Esophagus squamous epithelium (tissue), 5 donors: ENCODE data around the gene DLG2. TPM values are rescaled to one million over a fixed set of nuclear protein-coding genes. Genes with fewer than 3 reads are reported as not detected.

Experiments used
- DNase-seq: peaks from one replicate; lab custom pipeline; 2025; lab: John Stamatoyannopoulos, UW
- H3K27ac ChIP-seq, 4 donors: fragments of 200-600 bp; sonication (generic); one replicate each; pipeline ENCODE4 v1.5.1; 2016 to 2019; ENCODE audit warnings: mild to moderate bottlenecking in 1 of 4
- H3K27me3 ChIP-seq, 4 donors: fragments of 200-600 bp; sonication (generic); 1 replicate in 3 of 4; 2 replicates in 1 of 4; pipeline versions ENCODE4 v1.5.1 to v1.6.0; 2017 to 2021; ENCODE audit warnings: antibody characterized with exemption in 1 of 4
- H3K36me3 ChIP-seq, 3 donors: fragments of 200-600 bp; sonication (generic); one replicate each; pipeline ENCODE4 v1.5.1; 2016 to 2019
- H3K4me1 ChIP-seq, 3 donors: fragments of 200-600 bp; sonication (generic); one replicate each; pipeline ENCODE4 v1.5.1; 2017 to 2019
- H3K4me3 ChIP-seq, 4 donors: fragments of 200-600 bp; sonication (generic); 1 replicate in 3 of 4; 2 replicates in 1 of 4; pipeline ENCODE4 v1.5.1; 2016 to 2019; ENCODE audit warnings: mild to moderate bottlenecking in 2 of 4, moderate library complexity in 1 of 4
- H3K9me3 ChIP-seq, 3 donors: fragments of 200-600 bp; sonication (generic); one replicate each; pipeline ENCODE4 v1.5.1; 2016 to 2019
- POLR2A ChIP-seq, 4 donors: fragments of 450-650 bp; IDR thresholded peaks; one replicate each; pipeline ENCODE4 v1.6.1; 2017; ENCODE audit warnings: antibody characterized with exemption in 4 of 4, mild to moderate bottlenecking in 4 of 4, moderate library complexity in 3 of 4
- WGBS, 2 donors: methylation state at CpG; one replicate each; pipeline ENCODE4 v1.1.5; 2018; 5-methylcytosine and 5-hydroxymethylcytosine counted together
- intact Hi-C: fragments of 100-400 bp; cut with DNase I; formaldehyde crosslinking; loops from one replicate; pipeline ENCODE4 v1.15.0; 2022
- total RNA-seq, 4 donors: library from RNA; depleted of rRNA; stranded (reverse); fragments of >200 nt; gene quantifications; one replicate each; pipeline ENCODE4 v1.1.0, GENCODE V29; 2016
- TF ChIP-seq, protein P1 (sequence below), 6 experiments: fragments of 450-650 bp in 4 of 6; fragments of 200-600 bp in 2 of 6; sonication (generic) in 2 of 6; IDR thresholded peaks; one replicate each; pipeline ENCODE4 v1.5.1; 2016 to 2019; ENCODE audit warnings: antibody characterized with exemption in 6 of 6, mild to moderate bottlenecking in 4 of 6, moderate library complexity in 4 of 6
- donor health status: DM: yes; HTN: yes; CAD: no.

The DLG2 gene
- total RNA-seq, 4 donors from 2014 or later = 2.9 to 27.7 (median 12.6) TPM

- Histone ChIP-seq H3K4me1 (no peaks in the 10 kb centered on the region), H3K4me3 (no peak overlapping the region), H3K27ac (no peak overlapping the region), H3K36me3 (no peaks in the 10 kb centered on the region), H3K27me3 (no peaks in the 10 kb centered on the region), H3K9me3 (no peaks in the 10 kb centered on the region)
- WGBS, 2 donors = 60 to 74% methylated on average over 3 of the region's 3 CpGs
- intact Hi-C loops = no loop called here
- TF ChIP-seq POLR2A (IDR thresholded peaks at IDR 0.05) = no peak
- TF ChIP-seq, protein P1, sequence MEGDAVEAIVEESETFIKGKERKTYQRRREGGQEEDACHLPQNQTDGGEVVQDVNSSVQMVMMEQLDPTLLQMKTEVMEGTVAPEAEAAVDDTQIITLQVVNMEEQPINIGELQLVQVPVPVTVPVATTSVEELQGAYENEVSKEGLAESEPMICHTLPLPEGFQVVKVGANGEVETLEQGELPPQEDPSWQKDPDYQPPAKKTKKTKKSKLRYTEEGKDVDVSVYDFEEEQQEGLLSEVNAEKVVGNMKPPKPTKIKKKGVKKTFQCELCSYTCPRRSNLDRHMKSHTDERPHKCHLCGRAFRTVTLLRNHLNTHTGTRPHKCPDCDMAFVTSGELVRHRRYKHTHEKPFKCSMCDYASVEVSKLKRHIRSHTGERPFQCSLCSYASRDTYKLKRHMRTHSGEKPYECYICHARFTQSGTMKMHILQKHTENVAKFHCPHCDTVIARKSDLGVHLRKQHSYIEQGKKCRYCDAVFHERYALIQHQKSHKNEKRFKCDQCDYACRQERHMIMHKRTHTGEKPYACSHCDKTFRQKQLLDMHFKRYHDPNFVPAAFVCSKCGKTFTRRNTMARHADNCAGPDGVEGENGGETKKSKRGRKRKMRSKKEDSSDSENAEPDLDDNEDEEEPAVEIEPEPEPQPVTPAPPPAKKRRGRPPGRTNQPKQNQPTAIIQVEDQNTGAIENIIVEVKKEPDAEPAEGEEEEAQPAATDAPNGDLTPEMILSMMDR (IDR thresholded peaks at IDR 0.05) = no peak
- DNase-seq = no peak
Measured at GRCh38 chr11:85539740-85540139, 87.4 kb downstream of the DLG2 start.

DNA sequence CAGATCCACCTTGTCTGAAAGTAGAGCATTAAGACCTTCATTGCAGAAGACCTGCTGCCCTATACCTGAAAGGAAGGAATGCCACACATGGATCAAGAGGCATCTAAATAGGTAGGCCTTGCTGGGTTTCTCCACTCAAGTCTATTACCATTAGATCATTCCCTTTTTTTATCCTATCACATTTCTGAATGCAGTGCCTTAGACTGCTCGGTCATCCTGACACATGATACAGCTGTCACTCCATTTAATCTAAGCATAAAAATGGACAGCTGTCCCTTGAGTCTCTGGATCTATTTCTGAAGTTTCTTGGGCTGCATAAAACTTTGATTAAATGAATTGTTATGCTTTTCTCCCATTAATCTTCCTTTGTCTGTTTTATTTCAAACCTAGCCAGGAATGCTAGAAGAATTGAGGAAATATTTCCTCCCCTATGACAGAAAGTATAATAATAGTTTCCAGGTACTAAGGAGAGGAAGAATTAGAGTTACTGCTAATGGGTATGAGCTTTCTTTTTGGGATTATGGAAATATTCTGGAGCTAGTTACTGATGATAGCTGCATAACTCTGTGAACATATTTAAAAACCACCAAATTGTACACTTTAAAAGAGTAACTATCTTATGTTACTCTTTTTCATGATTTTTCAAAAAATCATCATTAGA is 88.0 kb downstream of the DLG2 start:
- DNase-seq = no peak
- no peaks in the 10 kb centered on the region for H3K36me3 ChIP-seq
- H3K9me3 ChIP-seq = no peaks in the 10 kb centered on the region
- H3K27ac ChIP-seq = no peak overlapping the region
- no peak overlapping the region for H3K4me3 ChIP-seq
- H3K4me1 ChIP-seq = no peaks in the 10 kb centered on the region
- TF ChIP-seq, protein P1 (IDR thresholded peaks at IDR 0.05) = no peak
- TF ChIP-seq POLR2A (IDR thresholded peaks at IDR 0.05) = no peak
- 67 to 71% methylated on average over 1 of the region's 1 CpG for WGBS, 2 donors
- H3K27me3 ChIP-seq = no peaks in the 10 kb centered on the region
- intact Hi-C loops = no loop called here

DNA sequence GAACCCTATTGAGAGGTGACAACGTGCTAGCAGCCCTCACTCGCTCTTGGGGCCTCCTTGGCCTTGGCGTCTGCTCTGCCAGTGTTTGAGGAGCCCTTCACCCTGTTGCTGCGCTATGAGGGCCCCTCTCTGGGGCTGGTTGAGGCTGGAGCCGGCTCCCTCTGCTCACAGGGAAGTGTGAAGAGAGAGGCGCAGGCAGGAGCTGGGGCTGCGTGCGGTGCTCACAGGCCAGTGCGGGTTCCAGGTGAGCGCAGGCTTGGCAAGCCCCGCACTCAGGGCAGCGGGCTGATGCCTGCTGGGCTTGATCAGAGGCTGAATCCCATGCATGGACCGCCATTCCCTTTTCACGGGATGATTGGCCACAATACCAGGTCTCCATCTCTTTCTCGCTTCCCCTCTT is 90.7 kb downstream of the DLG2 start:
- Histone ChIP-seq H3K27me3 (no peaks in the 10 kb centered on the region), H3K36me3 (no peaks in the 10 kb centered on the region), H3K27ac (no peak overlapping the region), H3K4me3 (no peak overlapping the region), H3K4me1 (no peaks in the 10 kb centered on the region), H3K9me3 (no peaks in the 10 kb centered on the region)
- DNase-seq = no peak
- WGBS, 2 donors = 84 to 88% methylated on average over 4 to 7 of the region's 15 CpGs
- TF ChIP-seq POLR2A (IDR thresholded peaks at IDR 0.05) = no peak
- TF ChIP-seq, protein P1 (IDR thresholded peaks at IDR 0.05) = no peak
- intact Hi-C loops = no loop called here

DNA sequence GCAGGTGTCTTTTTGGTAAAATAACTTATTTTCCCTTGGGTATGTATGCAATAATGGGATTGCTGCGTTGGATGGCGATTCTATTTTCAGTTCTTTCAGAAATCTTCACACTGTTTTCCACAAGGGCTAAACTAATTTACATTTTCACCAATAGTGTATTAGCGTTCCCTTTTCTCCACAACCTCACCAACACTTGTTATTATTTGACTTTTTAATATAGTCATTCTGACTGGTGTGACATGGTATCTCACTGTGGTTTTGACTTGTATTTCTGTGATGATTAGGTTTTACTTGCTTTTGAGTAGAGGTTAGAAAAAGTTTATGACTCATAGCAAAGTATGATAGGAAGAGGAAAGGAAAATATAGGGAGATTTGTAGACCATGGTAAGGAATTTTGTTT is 92.3 kb downstream of the DLG2 start:
- H3K9me3 ChIP-seq = no peaks in the 10 kb centered on the region
- 92 to 95% methylated on average over 3 of the region's 3 CpGs for WGBS, 2 donors
- no peaks in the 10 kb centered on the region for H3K27me3 ChIP-seq
- no peak overlapping the region for H3K27ac ChIP-seq
- H3K4me1 ChIP-seq = no peaks in the 10 kb centered on the region
- H3K4me3 ChIP-seq = no peak overlapping the region
- no peaks in the 10 kb centered on the region for H3K36me3 ChIP-seq
- intact Hi-C loops = no loop called here
- DNase-seq = no peak
- TF ChIP-seq, protein P1 (IDR thresholded peaks at IDR 0.05) = no peak
- TF ChIP-seq POLR2A (IDR thresholded peaks at IDR 0.05) = no peak

- TF ChIP-seq, protein P1 (IDR thresholded peaks at IDR 0.05) = no peak
- TF ChIP-seq POLR2A (IDR thresholded peaks at IDR 0.05) = no peak
- Histone ChIP-seq H3K36me3 (no peaks in the 10 kb centered on the region), H3K4me1 (no peaks in the 10 kb centered on the region), H3K27ac (no peak overlapping the region), H3K27me3 (no peaks in the 10 kb centered on the region), H3K4me3 (no peak overlapping the region), H3K9me3 (no peaks in the 10 kb centered on the region)
- intact Hi-C loops = no loop called here
- 37 to 57% methylated on average over 5 of the region's 5 CpGs for WGBS, 2 donors
- no peak for DNase-seq
Measured at GRCh38 chr11:85531191-85531897, 95.8 kb downstream of the DLG2 start.
